CD4-positive, CD25-positive, alpha-beta regulatory T cell (primary cell): ENCODE measurements around the gene AVEN. TPM values are rescaled to one million over a fixed set of nuclear protein-coding genes. Genes with fewer than 3 reads are reported as not detected.

Experiments used
- ATAC-seq, 2 donors: fragments of 150-1000 bp; cut with Tn5 transposase; one replicate each; pipeline ENCODE4 v1.10.0; 2021; ENCODE audit warnings: low read depth in 2 of 2, moderate number of reproducible peaks in 2 of 2, moderate library complexity in 1 of 2
- DNase-seq, 3 donors: peaks; one replicate each; pipeline versions ENCODE4 v3.0.0 to v3.0.0-alpha.2; 2012 to 2022; ENCODE audit warnings: mixed read lengths in 1 of 3
- H3K27ac ChIP-seq: one replicate; pipeline ENCODE4 v1.7.0; 2013; ENCODE audit warnings: mild to moderate bottlenecking, low read length; ENCODE audit not compliant: insufficient read depth, poor library complexity, severe bottlenecking
- H3K27me3 ChIP-seq: one replicate; pipeline ENCODE4 v1.7.0; 2013; ENCODE audit warnings: low read length; ENCODE audit not compliant: control insufficient read depth, insufficient read depth
- H3K36me3 ChIP-seq: one replicate; pipeline ENCODE4 v1.7.0; 2013; ENCODE audit warnings: mild to moderate bottlenecking, low read length, moderate library complexity; ENCODE audit not compliant: control insufficient read depth, insufficient read depth
- H3K4me1 ChIP-seq: 2 replicates; pipeline ENCODE4 v1.7.0; 2013; ENCODE audit warnings: mild to moderate bottlenecking, low read length; ENCODE audit not compliant: insufficient read depth, control insufficient read depth, poor library complexity, severe bottlenecking
- H3K4me3 ChIP-seq: one replicate; pipeline ENCODE4 v1.7.0; 2013; ENCODE audit warnings: low read depth, mild to moderate bottlenecking, low read length, moderate library complexity
- H3K9me3 ChIP-seq, 2 experiments: 1 replicate in 1 of 2; 2 replicates in 1 of 2; pipeline ENCODE4 v1.7.0; 2013; ENCODE audit warnings: low read length in 2 of 2, mild to moderate bottlenecking in 1 of 2, moderate library complexity in 1 of 2; ENCODE audit not compliant: control insufficient read depth in 2 of 2
- H3K27ac Mint-ChIP-seq, 3 donors: one replicate each; pipeline ENCODE4 v1.8.0; 2020 to 2022; ENCODE audit warnings: mild to moderate bottlenecking in 3 of 3, mixed read lengths in 3 of 3, moderate library complexity in 2 of 3
- H3K27me3 Mint-ChIP-seq: one replicate; pipeline ENCODE4 v1.8.0; 2022; ENCODE audit warnings: mild to moderate bottlenecking, mixed read lengths
- H3K36me3 Mint-ChIP-seq: one replicate; pipeline ENCODE4 v1.8.0; 2020; ENCODE audit warnings: mixed read lengths
- H3K4me1 Mint-ChIP-seq, 4 donors: one replicate each; pipeline ENCODE4 v1.8.0; 2020 to 2022; ENCODE audit warnings: mixed read lengths in 4 of 4, mild to moderate bottlenecking in 1 of 4
- H3K4me3 Mint-ChIP-seq, 4 donors: one replicate each; pipeline ENCODE4 v1.8.0; 2020 to 2022; ENCODE audit warnings: mild to moderate bottlenecking in 4 of 4, mixed read lengths in 4 of 4, moderate library complexity in 3 of 4
- H3K9me3 Mint-ChIP-seq, 7 donors: one replicate each; pipeline ENCODE4 v1.8.0; 2020 to 2022; ENCODE audit warnings: mixed read lengths in 7 of 7, mild to moderate bottlenecking in 3 of 7, moderate library complexity in 2 of 7
- polyA plus RNA-seq, 4 donors: library from polyadenylated mRNA; unstranded; fragments of 300-500 nt; fragmentation: Illumina TruSeq; gene quantifications; one replicate each; pipeline ENCODE4 v1.2.3, GENCODE V29; 2021
- total RNA-seq: library from RNA; stranded (reverse); gene quantifications from one replicate; pipeline ENCODE4 v1.2.3, GENCODE V29; 2022

AVEN gene
- total and polyA plus RNA-seq, 5 donors from 2014 or later: 4.5 to 11.5 (median 9.5) TPM

- H3K36me3 Mint-ChIP-seq: peaks cover 4% of the 10 kb centered on the region
- ATAC-seq (no peak), DNase-seq (no peak)
- Histone ChIP-seq H3K4me3 (no peak overlapping the region), H3K27ac (no peak overlapping the region), H3K27me3 (no peaks in the 10 kb centered on the region), H3K36me3 (no peaks in the 10 kb centered on the region), H3K4me1 (no peaks in the 10 kb centered on the region), H3K9me3 (no peaks in the 10 kb centered on the region)
- H3K9me3 Mint-ChIP-seq: peaks cover 0 to 2% (median 0%) of the 10 kb centered on the region in 7 donors
- no peak overlapping the region for H3K27ac Mint-ChIP-seq
- no peaks in the 10 kb centered on the region for H3K27me3 Mint-ChIP-seq
- no peak overlapping the region for H3K4me3 Mint-ChIP-seq
- H3K4me1 Mint-ChIP-seq: peaks cover 0 to 8% (median 0%) of the 10 kb centered on the region in 4 donors
Measured at GRCh38 chr15:33907326-33907725, 131.7 kb downstream of the AVEN start.

GRCh38 chr15:33903661-33904060, 135.3 kb downstream of the AVEN start:
- H3K27ac ChIP-seq: no peak overlapping the region
- no peak overlapping the region for H3K4me3 ChIP-seq
- no peak overlapping the region for H3K4me3 Mint-ChIP-seq
- no peaks in the 10 kb centered on the region for H3K4me1 ChIP-seq
- no peaks in the 10 kb centered on the region for H3K9me3 ChIP-seq
- no peak for DNase-seq
- H3K36me3 ChIP-seq: no peaks in the 10 kb centered on the region
- H3K9me3 Mint-ChIP-seq: peaks cover 0 to 1% (median 0%) of the 10 kb centered on the region in 7 donors
- no peaks in the 10 kb centered on the region for H3K27me3 Mint-ChIP-seq
- H3K27ac Mint-ChIP-seq: no peak overlapping the region
- H3K27me3 ChIP-seq: no peaks in the 10 kb centered on the region
- no peak for ATAC-seq
- H3K36me3 Mint-ChIP-seq: peaks cover 4% of the 10 kb centered on the region
- H3K4me1 Mint-ChIP-seq: peaks cover 0 to 1% (median 0%) of the 10 kb centered on the region in 4 donors

GRCh38 chr15:33902043-33902442, 137.0 kb downstream of the AVEN start:
- no peak overlapping the region for H3K27ac ChIP-seq
- H3K9me3 ChIP-seq: no peaks in the 10 kb centered on the region
- no peaks in the 10 kb centered on the region for H3K36me3 ChIP-seq
- H3K4me3 ChIP-seq: no peak overlapping the region
- DNase-seq: no peak
- no peaks in the 10 kb centered on the region for H3K4me1 ChIP-seq
- H3K9me3 Mint-ChIP-seq: peaks cover 0 to 3% (median 0%) of the 10 kb centered on the region in 7 donors
- ATAC-seq: no peak
- no peaks in the 10 kb centered on the region for H3K27me3 Mint-ChIP-seq
- H3K36me3 Mint-ChIP-seq: peaks cover 4% of the 10 kb centered on the region
- peaks cover 0 to 2% (median under 1%) of the 10 kb centered on the region in 4 donors for H3K4me1 Mint-ChIP-seq
- no peaks in the 10 kb centered on the region for H3K27me3 ChIP-seq
- H3K27ac Mint-ChIP-seq: no peak overlapping the region
- H3K4me3 Mint-ChIP-seq: no peak overlapping the region

- Mint-ChIP-seq H3K4me1 (peaks cover 0 to 10% (median 3%) of the 10 kb centered on the region in 4 donors), H3K9me3 (peaks cover 0 to 3% (median 0%) of the 10 kb centered on the region in 7 donors), H3K36me3 (peaks cover 3% of the 10 kb centered on the region), H3K27me3 (no peaks in the 10 kb centered on the region), H3K27ac (peak overlapping the region in 1 of 3 donors; percentile 35), H3K4me3 (no peak overlapping the region)
- Histone ChIP-seq H3K36me3 (no peaks in the 10 kb centered on the region), H3K4me3 (no peak overlapping the region), H3K4me1 (no peaks in the 10 kb centered on the region), H3K27ac (no peak overlapping the region), H3K9me3 (no peaks in the 10 kb centered on the region), H3K27me3 (no peaks in the 10 kb centered on the region)
- ATAC-seq (no peak), DNase-seq (peak in 1 of 3 donors; percentile 68)
Measured at GRCh38 chr15:33894193-33894592, 144.8 kb downstream of the AVEN start.

GRCh38 chr15:33888176-33888575, 150.8 kb downstream of the AVEN start:
- ATAC-seq (no peak), DNase-seq (no peak)
- H3K36me3 Mint-ChIP-seq: peaks cover 3% of the 10 kb centered on the region
- H3K27ac Mint-ChIP-seq: no peak overlapping the region
- no peaks in the 10 kb centered on the region for H3K4me1 ChIP-seq
- no peak overlapping the region for H3K4me3 Mint-ChIP-seq
- no peaks in the 10 kb centered on the region for H3K27me3 Mint-ChIP-seq
- no peak overlapping the region for H3K27ac ChIP-seq
- H3K9me3 ChIP-seq: peaks cover 0 to 4% of the 10 kb centered on the region in 2 experiments
- no peaks in the 10 kb centered on the region for H3K36me3 ChIP-seq
- no peaks in the 10 kb centered on the region for H3K27me3 ChIP-seq
- H3K4me3 ChIP-seq: no peak overlapping the region
- no peaks in the 10 kb centered on the region for H3K4me1 Mint-ChIP-seq
- peaks cover 0 to 9% (median 6%) of the 10 kb centered on the region in 7 donors for H3K9me3 Mint-ChIP-seq

- H3K9me3 ChIP-seq: peaks cover 0 to 4% of the 10 kb centered on the region in 2 experiments
- ATAC-seq (no peak), DNase-seq (no peak)
- H3K27me3 Mint-ChIP-seq: no peaks in the 10 kb centered on the region
- peaks cover 0 to 8% (median 3%) of the 10 kb centered on the region in 7 donors for H3K9me3 Mint-ChIP-seq
- no peaks in the 10 kb centered on the region for H3K36me3 ChIP-seq
- H3K27me3 ChIP-seq: no peaks in the 10 kb centered on the region
- H3K36me3 Mint-ChIP-seq: no peaks in the 10 kb centered on the region
- no peak overlapping the region for H3K4me3 ChIP-seq
- H3K27ac ChIP-seq: no peak overlapping the region
- no peak overlapping the region for H3K4me3 Mint-ChIP-seq
- no peaks in the 10 kb centered on the region for H3K4me1 Mint-ChIP-seq
- no peak overlapping the region for H3K27ac Mint-ChIP-seq
- no peaks in the 10 kb centered on the region for H3K4me1 ChIP-seq
Measured at GRCh38 chr15:33882921-33883320, 156.1 kb downstream of the AVEN start.

GRCh38 chr15:33874156-33874555, 164.8 kb downstream of the AVEN start:
- Histone ChIP-seq H3K27ac (no peak overlapping the region), H3K4me3 (no peak overlapping the region), H3K27me3 (no peaks in the 10 kb centered on the region), H3K9me3 (no peaks in the 10 kb centered on the region), H3K36me3 (peaks cover 6% of the 10 kb centered on the region), H3K4me1 (no peaks in the 10 kb centered on the region)
- H3K4me3 Mint-ChIP-seq: no peak overlapping the region
- no peaks in the 10 kb centered on the region for H3K9me3 Mint-ChIP-seq
- H3K4me1 Mint-ChIP-seq: no peaks in the 10 kb centered on the region
- no peaks in the 10 kb centered on the region for H3K27me3 Mint-ChIP-seq
- H3K36me3 Mint-ChIP-seq: peaks cover 11% of the 10 kb centered on the region
- DNase-seq (no peak), ATAC-seq (no peak)
- no peak overlapping the region for H3K27ac Mint-ChIP-seq

- ATAC-seq (no peak), DNase-seq (no peak)
- Histone ChIP-seq H3K27me3 (no peaks in the 10 kb centered on the region), H3K9me3 (no peaks in the 10 kb centered on the region), H3K36me3 (peaks cover 6% of the 10 kb centered on the region), H3K27ac (no peak overlapping the region), H3K4me3 (no peak overlapping the region), H3K4me1 (no peaks in the 10 kb centered on the region)
- no peaks in the 10 kb centered on the region for H3K4me1 Mint-ChIP-seq
- H3K27ac Mint-ChIP-seq: no peak overlapping the region
- H3K27me3 Mint-ChIP-seq: no peaks in the 10 kb centered on the region
- H3K4me3 Mint-ChIP-seq: no peak overlapping the region
- no peaks in the 10 kb centered on the region for H3K9me3 Mint-ChIP-seq
- H3K36me3 Mint-ChIP-seq: peaks cover 11% of the 10 kb centered on the region
Measured at GRCh38 chr15:33872416-33873106, 166.4 kb downstream of the AVEN start.
